Fibroblast of lung (primary cell): ENCODE data around the gene ZNF185. TPM values are rescaled to one million over a fixed set of nuclear protein-coding genes. Genes with fewer than 3 reads are reported as not detected.

ENCODE experiments used
- DNase-seq, 2 donors: peaks; one replicate each; pipeline versions ENCODE4 v3.0.0 to v3.0.0-alpha.2; 2010; ENCODE audit warnings: low read depth in 2 of 2
- H2AFZ ChIP-seq: 2 replicates; pipeline ENCODE4 v1.5.1; 2012; ENCODE audit warnings: low read length, control low read depth, inconsistent platforms
- H3K27ac ChIP-seq: 2 replicates; pipeline ENCODE4 v1.5.1; 2011; ENCODE audit warnings: low read length, control low read depth; ENCODE audit not compliant: insufficient read depth
- H3K27me3 ChIP-seq: 2 replicates; pipeline ENCODE4 v1.5.1; 2011; ENCODE audit warnings: mild to moderate bottlenecking, low read length; ENCODE audit not compliant: control insufficient read depth, insufficient read depth
- H3K36me3 ChIP-seq: 2 replicates; pipeline ENCODE4 v1.5.1; 2011; ENCODE audit warnings: low read length; ENCODE audit not compliant: control insufficient read depth, insufficient read depth
- H3K4me1 ChIP-seq: 2 replicates; pipeline ENCODE4 v1.5.1; 2011; ENCODE audit warnings: low read length; ENCODE audit not compliant: control insufficient read depth, insufficient read depth; ENCODE audit errors: extremely low read depth
- H3K4me2 ChIP-seq: 2 replicates; pipeline ENCODE4 v1.5.1; 2011; ENCODE audit warnings: low read length, control low read depth; ENCODE audit not compliant: insufficient read depth; ENCODE audit errors: extremely low read depth
- H3K4me3 ChIP-seq, 4 experiments: fragments of 200-600 bp in 1 of 4; sonication (generic) in 1 of 4; replicated peaks in 1 of 4; 2 replicates each; pipeline ENCODE4 v1.5.1; 2011 to 2016; ENCODE audit warnings: low read length in 4 of 4, low read depth in 3 of 4, mild to moderate bottlenecking in 3 of 4, control low read depth in 2 of 4, inconsistent platforms in 1 of 4, mixed read lengths in 1 of 4; ENCODE audit not compliant: insufficient read depth in 1 of 4; ENCODE audit errors: control extremely low read depth in 1 of 4
- H3K79me2 ChIP-seq: 2 replicates; pipeline ENCODE4 v1.5.1; 2012; ENCODE audit warnings: mild to moderate bottlenecking, low read length, inconsistent platforms; ENCODE audit not compliant: control insufficient read depth, insufficient read depth
- H3K9ac ChIP-seq: 2 replicates; pipeline ENCODE4 v1.5.1; 2011; ENCODE audit warnings: mild to moderate bottlenecking, low read length, control low read depth; ENCODE audit not compliant: insufficient read depth
- H3K9me3 ChIP-seq: 2 replicates; pipeline ENCODE4 v1.5.1; 2012; ENCODE audit warnings: low read depth, low read length; ENCODE audit not compliant: control insufficient read depth, insufficient read depth
- H4K20me1 ChIP-seq: 2 replicates; pipeline ENCODE4 v1.5.1; 2011; ENCODE audit warnings: low read length; ENCODE audit not compliant: control insufficient read depth, insufficient read depth; ENCODE audit errors: extremely low read depth
- CTCF ChIP-seq, 2 donors: IDR thresholded peaks in 1 of 2; conservative IDR thresholded peaks in 1 of 2; 1 replicate in 1 of 2; 2 replicates in 1 of 2; pipeline ENCODE4 v1.5.1; 2011 to 2012; ENCODE audit warnings: low read length in 2 of 2, control low read depth in 1 of 2, inconsistent platforms in 1 of 2, low read depth in 1 of 2, mild to moderate bottlenecking in 1 of 2
- EZH2 ChIP-seq: IDR thresholded peaks from 2 replicates; pipeline ENCODE4 v1.5.1; 2012; ENCODE audit warnings: low read length, control low read depth, mild to moderate bottlenecking; ENCODE audit errors: missing control alignments
- polyA plus RNA-seq, 2 donors: library from polyadenylated mRNA; depleted of rRNA in 1 of 2; stranded (reverse) in 1 of 2; unstranded in 1 of 2; fragments of >200 nt; gene quantifications; 2 replicates each; pipeline ENCODE4 v1.2.1, GENCODE V29; 2011 to 2012; ENCODE audit warnings: missing spikeins in 1 of 2
- total RNA-seq: library from RNA; depleted of rRNA; stranded (reverse); fragments of >200 nt; gene quantifications from 2 replicates; pipeline ENCODE4 v1.2.1, GENCODE V29; 2014

Gene ZNF185
- total and polyA plus RNA-seq, 2 donors (not counting 1 experiment from before 2014, with no cell fraction given), result 0.66 to 4.2 TPM

GRCh38 chrX:152899874-152900719 is 2.2 kb downstream of the ZNF185 start:
- TF ChIP-seq EZH2, result no peak
- TF ChIP-seq CTCF (conservative IDR thresholded peaks at IDR 0.05 in 1 of 2, IDR thresholded peaks at IDR 0.05 in 1 of 2; ENCODE audit: low read depth in 1 of 2, low read length in 2 of 2), result no peak
- Histone ChIP-seq H3K4me3 (no peak overlapping the region), H3K4me2 (no peak overlapping the region), H3K36me3 (no peaks in the 10 kb centered on the region), H2AFZ (no peak overlapping the region), H4K20me1 (no peaks in the 10 kb centered on the region), H3K4me1 (peaks cover 4% of the 10 kb centered on the region), H3K79me2 (no peaks in the 10 kb centered on the region), H3K9me3 (no peaks in the 10 kb centered on the region), H3K27me3 (no peaks in the 10 kb centered on the region), H3K27ac (no peak overlapping the region), H3K9ac (no peak overlapping the region)
- DNase-seq, result no peak

GRCh38 chrX:152900937-152901445 is 3.1 kb downstream of the ZNF185 start:
- H3K27me3 ChIP-seq, result no peaks in the 10 kb centered on the region
- no peak overlapping the region for H2AFZ ChIP-seq
- H4K20me1 ChIP-seq, result no peaks in the 10 kb centered on the region
- H3K79me2 ChIP-seq, result no peaks in the 10 kb centered on the region
- H3K4me1 ChIP-seq, result peaks cover 4% of the 10 kb centered on the region
- TF ChIP-seq CTCF (conservative IDR thresholded peaks at IDR 0.05 in 1 of 2, IDR thresholded peaks at IDR 0.05 in 1 of 2; ENCODE audit: low read depth in 1 of 2, low read length in 2 of 2) (no peak), EZH2 (no peak)
- no peaks in the 10 kb centered on the region for H3K36me3 ChIP-seq
- no peak overlapping the region for H3K27ac ChIP-seq
- H3K4me3 ChIP-seq, result no peak overlapping the region
- H3K9ac ChIP-seq, result no peak overlapping the region
- DNase-seq, result no peak
- H3K9me3 ChIP-seq, result no peaks in the 10 kb centered on the region
- H3K4me2 ChIP-seq, result no peak overlapping the region

DNA sequence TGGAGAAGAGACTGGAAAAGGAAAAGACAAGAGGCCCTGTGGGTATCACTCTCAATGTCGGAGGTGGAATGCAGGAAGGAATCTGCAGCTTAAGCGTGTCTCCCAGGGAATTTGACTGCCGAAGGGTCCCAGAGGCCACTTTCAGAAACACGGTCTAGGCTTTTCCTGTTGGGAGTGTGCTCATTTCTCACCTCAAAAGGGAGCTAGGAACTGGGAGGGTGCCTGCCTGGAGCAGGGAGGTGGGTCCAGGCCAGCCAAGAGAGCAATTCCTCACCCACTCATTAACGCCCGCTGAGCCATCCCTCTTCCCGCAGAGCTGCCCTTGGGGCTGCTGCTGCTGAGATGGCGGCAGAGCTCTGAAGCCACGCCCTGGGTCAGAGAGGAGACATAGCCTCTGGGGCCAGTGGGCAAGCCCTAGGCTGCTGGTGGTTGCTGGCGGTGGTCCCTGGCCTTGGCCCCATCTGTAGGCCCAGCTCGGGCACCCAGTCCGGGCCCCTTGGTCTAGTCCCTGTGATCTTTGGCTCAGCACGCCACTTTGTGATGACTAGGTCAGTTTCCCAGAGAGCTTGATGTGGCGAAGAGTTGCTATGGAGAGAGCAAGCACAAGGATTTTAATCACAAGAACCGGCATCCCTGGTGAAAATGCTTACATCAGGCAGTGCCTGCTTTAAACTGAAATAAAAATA is 4.1 kb downstream of the ZNF185 start:
- H3K27ac ChIP-seq, result no peak overlapping the region
- peak in 1 of 2 donors; percentile 25 for DNase-seq
- no peak overlapping the region for H2AFZ ChIP-seq
- H4K20me1 ChIP-seq, result no peaks in the 10 kb centered on the region
- no peak overlapping the region for H3K4me2 ChIP-seq
- H3K9me3 ChIP-seq, result no peaks in the 10 kb centered on the region
- peaks cover 2% of the 10 kb centered on the region for H3K4me1 ChIP-seq
- H3K9ac ChIP-seq, result no peak overlapping the region
- no peaks in the 10 kb centered on the region for H3K27me3 ChIP-seq
- H3K36me3 ChIP-seq, result no peaks in the 10 kb centered on the region
- H3K79me2 ChIP-seq, result no peaks in the 10 kb centered on the region
- H3K4me3 ChIP-seq, result no peak overlapping the region
- TF ChIP-seq CTCF (conservative IDR thresholded peaks at IDR 0.05 in 1 of 2, IDR thresholded peaks at IDR 0.05 in 1 of 2; ENCODE audit: low read depth in 1 of 2, low read length in 2 of 2) (no peak), EZH2 (no peak)
